NCI-H2029 treated with DMSO at 0.1 percent for 48 hours (cell line): ENCODE measurements around the gene TBC1D1.

Source experiments
- DNase-seq: peaks from one replicate; lab custom pipeline; 2025; lab: John Stamatoyannopoulos, UW

TBC1D1 gene

GRCh38 chr4:37890801-37891259, at the start of gene TBC1D1:
TBC1D1 (plus strand) TSS chr4:37891084; CDS start chr4:37902096, 11,012 bp downstream.
- no peak for DNase-seq

DNA sequence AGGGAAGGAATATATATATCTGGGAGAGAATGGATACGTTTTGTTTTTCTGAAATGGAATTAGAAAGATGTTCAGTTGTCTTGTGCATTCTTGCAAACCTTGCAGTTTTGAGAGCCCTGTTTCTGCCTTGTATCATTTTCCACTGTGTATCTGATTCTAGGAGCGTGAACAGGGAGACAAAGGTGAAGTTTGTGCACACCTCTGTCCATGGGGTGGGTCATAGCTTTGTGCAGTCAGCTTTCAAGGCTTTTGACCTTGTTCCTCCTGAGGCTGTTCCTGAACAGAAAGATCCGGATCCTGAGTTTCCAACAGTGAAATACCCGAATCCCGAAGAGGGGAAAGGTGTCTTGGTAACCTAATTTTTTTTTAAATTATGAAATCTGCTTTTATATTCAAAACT, 46.7 kb upstream of the TBC1D1 start:
- DNase-seq = no peak

- no peak for DNase-seq
Observed at GRCh38 chr4:37845201-37845600, 45.7 kb upstream of the TBC1D1 start.

DNA sequence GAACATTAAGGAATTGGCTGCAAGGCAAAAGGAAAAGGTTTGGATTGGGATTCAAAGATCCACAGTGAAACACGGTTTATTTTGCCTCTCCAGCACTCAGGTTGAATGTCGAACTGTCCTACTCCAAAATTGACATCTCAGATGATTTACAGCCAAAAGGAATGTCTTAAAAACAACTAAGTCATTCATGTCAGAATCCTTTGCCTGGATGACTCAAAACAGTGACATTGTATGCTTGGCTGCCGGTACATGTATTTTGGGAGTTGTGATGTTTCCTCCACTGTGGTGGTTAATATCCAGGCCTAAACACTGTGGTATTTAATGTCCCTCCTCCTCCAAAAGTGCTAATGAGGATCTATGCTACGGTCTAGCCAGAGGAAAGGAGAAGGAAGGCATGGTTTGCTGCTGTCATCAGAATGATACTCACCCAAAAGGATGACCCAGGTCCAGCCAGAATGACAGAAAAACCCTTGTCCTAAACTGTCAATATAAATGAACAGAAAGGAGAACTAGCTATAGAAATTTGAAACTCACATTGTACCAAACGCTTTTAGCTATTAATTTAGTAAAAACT, 43.5 kb upstream of the TBC1D1 start:
- DNase-seq = no peak

DNA sequence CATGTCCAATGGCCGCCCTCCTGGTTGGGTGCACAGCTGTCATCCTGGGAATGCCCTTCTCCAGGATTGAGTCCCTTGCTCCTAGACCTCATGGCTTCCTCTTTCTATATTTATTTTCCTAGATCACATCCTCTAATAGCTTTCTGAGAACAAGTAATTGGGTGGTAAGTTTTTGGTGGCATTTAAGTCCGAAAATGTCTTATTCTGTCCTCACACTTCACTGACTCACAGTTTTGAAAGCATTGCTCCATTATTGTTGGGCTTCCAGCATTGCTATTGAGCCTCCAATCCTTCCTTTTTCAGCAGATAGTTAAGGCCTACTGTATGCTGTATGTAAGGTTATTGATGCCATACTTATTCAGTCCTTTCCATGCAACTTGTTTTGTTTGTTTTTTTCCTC, 38.5 kb upstream of the TBC1D1 start:
- no peak for DNase-seq

DNA sequence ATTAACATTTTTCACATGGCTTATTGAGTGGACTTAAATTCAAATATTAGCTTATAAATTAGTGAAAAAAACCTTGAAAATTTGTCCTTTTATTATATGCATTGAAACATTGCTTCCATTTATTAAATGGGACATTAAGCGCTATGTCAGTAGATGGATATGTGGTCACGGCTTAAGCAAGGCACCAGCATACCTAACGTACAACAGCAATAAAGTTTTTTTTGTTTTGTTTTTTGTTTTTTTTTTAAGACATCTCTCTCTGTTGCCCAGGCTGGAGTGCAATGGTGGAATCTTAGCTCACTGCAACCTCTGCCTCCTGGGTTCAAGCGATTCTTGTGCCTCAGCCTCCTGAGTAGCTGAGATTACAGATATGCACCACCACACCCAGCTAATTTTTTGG, 32.8 kb upstream of the TBC1D1 start:
- DNase-seq = no peak

GRCh38 chr4:37858872-37859271, 32.0 kb upstream of the TBC1D1 start:
- no peak for DNase-seq

DNA sequence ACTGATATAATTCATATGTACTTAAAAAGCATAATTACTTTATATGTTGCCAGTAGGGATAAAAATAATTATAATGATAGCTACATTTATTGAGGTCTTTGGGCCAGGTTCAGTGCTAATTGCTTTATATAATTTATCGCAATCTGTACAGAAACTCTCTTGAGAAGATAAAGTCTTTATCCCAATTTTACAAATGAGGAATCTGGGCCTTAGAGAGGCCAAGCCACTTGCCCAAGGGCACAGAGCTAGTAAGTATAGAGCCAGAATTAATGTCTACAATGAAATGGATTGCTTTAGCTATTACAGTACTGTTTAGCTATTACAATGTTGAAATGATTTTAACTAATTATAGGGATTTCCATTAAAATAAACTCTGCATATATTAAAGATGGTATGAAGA, 30.6 kb upstream of the TBC1D1 start:
- DNase-seq = no peak

GRCh38 chr4:37862961-37863360, 27.9 kb upstream of the TBC1D1 start:
- no peak for DNase-seq

DNA sequence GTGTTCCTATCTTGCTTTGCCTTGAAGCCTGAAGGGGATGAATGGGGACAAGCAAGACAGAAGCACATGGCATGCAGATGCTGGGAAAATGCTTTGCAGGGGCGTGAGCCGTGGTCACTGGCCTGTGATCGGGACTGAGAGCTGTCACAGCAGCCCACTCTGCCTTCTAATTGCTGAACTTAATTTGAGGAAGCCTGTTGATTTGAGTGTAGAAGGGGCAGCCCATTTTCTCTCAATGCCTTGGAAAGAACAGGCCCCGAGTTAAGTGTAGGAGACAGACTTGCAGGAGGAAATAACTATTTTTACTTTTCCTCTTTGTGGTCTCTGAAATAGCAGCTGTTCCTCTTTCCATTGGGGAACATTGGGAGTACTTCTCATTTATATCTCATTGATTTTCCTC, 26.1 kb upstream of the TBC1D1 start:
- no peak for DNase-seq

GRCh38 chr4:37865450-37865849, 25.4 kb upstream of the TBC1D1 start:
- no peak for DNase-seq

DNA sequence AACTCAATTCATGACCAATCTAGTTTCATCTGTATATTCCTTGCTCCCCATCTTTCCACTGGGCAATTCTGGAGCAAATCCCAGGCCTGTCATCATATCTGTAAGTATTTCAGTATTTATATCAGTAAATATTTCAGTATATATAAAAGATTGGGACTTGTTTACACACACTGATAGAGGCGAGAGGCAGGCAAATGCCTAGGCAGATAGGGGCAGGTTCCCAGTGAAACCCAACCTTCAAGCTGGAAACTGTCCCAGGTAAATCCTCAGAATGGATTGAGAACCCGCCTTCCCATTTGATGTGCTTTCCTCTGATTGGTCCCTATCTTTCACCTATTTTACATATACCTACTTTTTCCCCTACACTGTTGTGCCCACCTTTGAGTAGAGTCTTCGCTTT, 23.8 kb upstream of the TBC1D1 start:
- DNase-seq = no peak

DNA sequence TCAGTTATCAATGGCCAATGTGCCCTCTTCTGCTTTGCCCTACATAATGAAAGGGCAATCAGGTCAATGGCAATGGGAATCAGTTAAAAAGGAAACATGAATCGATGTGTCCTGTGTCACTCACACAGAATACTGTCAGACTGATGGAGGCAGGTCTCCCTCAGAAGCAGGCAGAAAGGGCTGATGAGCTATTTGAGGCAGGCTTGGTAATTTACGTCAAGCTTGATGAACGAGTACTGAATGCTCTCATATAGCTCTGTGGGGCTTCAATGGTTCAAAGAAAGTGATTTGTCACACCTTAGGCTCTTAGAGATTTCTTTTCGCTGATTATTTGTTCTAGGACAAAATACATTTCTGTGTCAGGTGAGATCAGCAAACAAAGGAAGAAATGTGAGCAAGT, 22.6 kb upstream of the TBC1D1 start:
- DNase-seq = no peak

GRCh38 chr4:37872310-37872988, 18.4 kb upstream of the TBC1D1 start:
- no peak for DNase-seq

GRCh38 chr4:37873386-37873785, 17.5 kb upstream of the TBC1D1 start:
- no peak for DNase-seq

GRCh38 chr4:37876156-37876555, 14.7 kb upstream of the TBC1D1 start:
- DNase-seq = no peak

GRCh38 chr4:37879365-37879764, 11.5 kb upstream of the TBC1D1 start:
- no peak for DNase-seq

DNA sequence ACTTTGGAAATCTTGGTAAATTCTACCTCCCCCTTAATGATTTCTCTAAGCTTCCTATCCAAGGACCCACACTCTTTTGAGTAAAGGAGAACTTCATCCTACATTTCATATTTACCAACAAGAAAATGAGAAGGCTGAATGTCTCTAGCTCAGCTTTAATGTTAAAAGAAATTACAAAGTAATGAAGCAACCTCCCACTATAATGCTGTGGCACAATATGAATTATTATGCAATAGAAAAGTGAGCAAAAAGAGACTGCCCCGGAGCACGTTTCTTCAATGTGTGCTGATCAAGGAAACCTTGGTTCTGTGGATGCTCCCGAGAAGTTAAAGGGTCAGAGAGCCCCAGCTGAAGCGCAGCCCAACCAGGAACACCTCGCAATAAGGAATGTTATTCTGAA, 9.1 kb upstream of the TBC1D1 start:
- no peak for DNase-seq

- no peak for DNase-seq
Observed at GRCh38 chr4:37882665-37883296, 8.1 kb upstream of the TBC1D1 start.

DNA sequence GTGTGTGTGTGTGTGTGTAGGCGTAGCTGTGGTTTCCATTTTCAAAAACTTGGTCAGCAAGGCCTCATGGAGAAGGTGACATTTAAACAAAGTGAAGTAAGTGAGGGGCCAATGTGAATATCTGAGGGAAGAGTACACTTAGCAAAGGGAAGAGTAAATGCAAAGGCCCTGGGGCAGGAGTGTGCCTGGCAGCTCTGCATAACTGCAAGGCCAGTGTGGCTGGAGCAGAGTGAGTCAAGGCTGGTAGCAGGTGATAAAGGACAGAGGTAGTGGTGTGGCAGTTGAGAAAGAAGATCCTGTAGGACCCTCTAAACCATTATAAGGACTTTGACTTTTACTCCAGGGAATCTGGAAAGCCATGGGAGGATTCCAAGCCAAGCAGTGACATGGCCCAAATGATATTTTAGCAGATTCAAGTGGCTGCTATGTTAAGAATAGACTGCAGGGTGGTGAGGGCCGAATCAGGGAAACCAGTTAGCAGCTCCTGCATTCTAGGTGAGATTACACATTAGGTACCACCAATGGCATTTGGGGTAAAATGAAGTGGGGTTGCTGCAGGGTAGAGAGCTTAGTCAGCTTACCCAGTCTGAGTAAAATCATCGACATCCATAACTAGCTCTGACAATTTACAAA, 5.9 kb upstream of the TBC1D1 start:
- no peak for DNase-seq

DNA sequence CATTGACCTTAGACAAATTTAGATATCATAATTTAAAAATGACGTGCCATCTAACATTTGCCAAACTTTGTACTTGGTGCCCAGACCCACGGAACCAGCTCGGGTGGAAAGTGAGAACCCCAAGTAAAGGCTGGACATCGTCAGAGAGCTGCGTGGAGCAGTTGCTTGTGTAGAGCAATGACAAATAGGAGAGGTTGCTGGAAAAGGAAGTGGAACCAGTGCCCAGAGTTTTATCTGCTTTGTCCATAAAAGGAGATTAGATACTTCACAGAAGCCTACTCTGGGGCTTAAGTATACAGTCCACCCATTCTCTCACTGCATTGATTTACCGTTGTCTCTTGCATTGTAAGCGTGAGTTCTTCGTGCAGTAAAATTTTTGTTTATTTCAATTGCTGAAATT, 5.4 kb upstream of the TBC1D1 start:
- peak; percentile 3 for DNase-seq

DNA sequence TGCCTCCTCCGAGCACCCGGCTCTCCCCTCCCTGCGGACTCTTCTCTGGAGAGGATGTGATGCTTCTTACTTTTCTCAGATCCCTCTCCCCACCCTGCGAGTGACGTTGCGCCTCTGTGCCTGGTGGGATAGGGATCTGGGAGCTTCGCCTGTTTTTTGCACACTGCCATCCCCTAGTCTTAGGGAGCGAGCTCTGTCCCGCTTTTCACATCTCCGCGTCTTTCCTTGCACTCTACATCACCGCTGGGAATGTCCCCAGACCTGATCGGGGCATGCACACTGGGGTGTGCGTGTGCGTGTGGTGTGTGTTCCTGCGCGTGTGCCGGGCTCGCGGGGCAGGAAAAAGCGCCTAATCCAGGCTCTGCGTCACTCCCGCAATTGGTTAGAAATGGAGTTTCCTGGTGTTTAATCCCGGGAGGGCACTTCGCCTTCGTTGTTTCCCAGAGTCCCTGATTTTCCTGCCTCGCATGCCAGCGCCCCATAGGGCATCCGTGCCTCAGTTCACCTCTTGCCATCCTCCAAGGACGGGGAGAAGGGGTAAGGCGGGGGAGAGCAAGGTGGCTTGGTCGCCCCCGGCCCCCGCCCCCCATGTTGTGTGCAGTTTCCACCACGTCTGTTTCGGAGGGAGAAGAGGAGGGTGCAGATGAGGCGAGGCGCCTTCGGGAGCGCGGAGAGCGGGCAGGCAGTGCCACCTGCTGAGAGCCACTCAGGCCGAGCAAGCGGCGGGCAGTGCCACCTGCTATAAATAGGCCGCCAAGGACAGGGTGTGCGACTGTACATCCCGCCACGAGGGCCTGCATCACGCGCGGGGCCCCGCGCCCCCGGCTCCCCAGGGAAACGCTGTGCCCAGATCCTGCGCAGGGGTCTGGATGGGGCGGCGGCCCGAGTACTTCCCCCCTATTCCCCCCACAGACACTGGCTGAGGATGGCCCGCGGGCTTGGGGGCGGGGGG, 759 bp upstream of the TBC1D1 start:
- no peak for DNase-seq
